H1 (cell line): ENCODE data around the gene GUCY1A2. TPM values are rescaled to one million over a fixed set of nuclear protein-coding genes. Genes with fewer than 3 reads are reported as not detected.

Source experiments
- CHD7 ChIP-seq: fragments of 300-600 bp; sonication (generic); IDR thresholded peaks from 2 replicates; pipeline ENCODE4 v1.7.1; 2012; ENCODE audit warnings: low read length, moderate library complexity, mild to moderate bottlenecking, inconsistent platforms; ENCODE audit not compliant: insufficient replicate concordance
- HDAC2 ChIP-seq, 2 experiments: fragments of 300-600 bp in 1 of 2; sonication (generic) in 1 of 2; IDR thresholded peaks; 2 replicates each; pipeline ENCODE4 v1.6.1; 2011 to 2012; ENCODE audit warnings: low read depth in 2 of 2, low read length in 2 of 2, mild to moderate bottlenecking in 2 of 2, moderate library complexity in 2 of 2, borderline replicate concordance in 1 of 2, inconsistent platforms in 1 of 2
- TCF12 ChIP-seq: IDR thresholded peaks from 2 replicates; pipeline ENCODE4 v1.6.1; 2011; ENCODE audit warnings: low read depth, mild to moderate bottlenecking, low read length
- polyA plus RNA-seq, 7 experiments: library from polyadenylated mRNA; depleted of rRNA in 3 of 7; stranded (reverse) in 5 of 7; unstranded in 2 of 7; fragments of >200 nt in 5 of 7; fragments of 200-250 nt in 2 of 7; gene quantifications; 1 replicate in 5 of 7; 2 replicates in 1 of 7; 4 replicates in 1 of 7; pipeline versions ENCODE4 v1.2.1 to v1.2.3, GENCODE V29; 2011 to 2013; ENCODE audit warnings: missing spikeins in 2 of 7, mixed read lengths in 2 of 7
- total RNA-seq: library from RNA; stranded (reverse); fragmentation: NEBNext Ultra II Directional; extraction: Animal tissue kit (Norgen Biotek cat#: 25700); gene quantifications from 2 replicates; pipeline ENCODE4 v1.2.1, GENCODE V29; 2021

GUCY1A2 gene
- total and polyA plus RNA-seq, 2 of the 8 experiments (the other 6 are each of a cell fraction or from before 2014, with no cell fraction given), result 0.11 to 1.9 TPM

- TF ChIP-seq CHD7 (no peak), HDAC2 (IDR thresholded peaks at IDR 0.05; ENCODE audit: borderline replicate concordance in 1 of 2, low read depth in 2 of 2, low read length in 2 of 2) (no peak), TCF12 (no peak)
Observed at GRCh38 chr11:106996691-106997090, 21.6 kb downstream of the GUCY1A2 start (continued).
